A172 (cell line): ENCODE measurements around the gene GJC2. TPM values are rescaled to one million over a fixed set of nuclear protein-coding genes. Genes with fewer than 3 reads are reported as not detected.
A peak's percentile ranks its signal among the peaks of the same experiment; 100 is the strongest.

Experiments used
- DNase-seq: peaks from one replicate; pipeline ENCODE4 v3.0.0-alpha.2; 2015; ENCODE audit warnings: low spot score
- total RNA-seq: library from RNA; depleted of rRNA; stranded (reverse); fragments of >200 nt; shearing (Covaris generic); gene quantifications from 2 replicates; pipeline ENCODE4 v1.2.3, GENCODE V29; 2014

Gene GJC2
- total RNA-seq, 1 experiment from 2014 or later: 6.6 TPM

DNA sequence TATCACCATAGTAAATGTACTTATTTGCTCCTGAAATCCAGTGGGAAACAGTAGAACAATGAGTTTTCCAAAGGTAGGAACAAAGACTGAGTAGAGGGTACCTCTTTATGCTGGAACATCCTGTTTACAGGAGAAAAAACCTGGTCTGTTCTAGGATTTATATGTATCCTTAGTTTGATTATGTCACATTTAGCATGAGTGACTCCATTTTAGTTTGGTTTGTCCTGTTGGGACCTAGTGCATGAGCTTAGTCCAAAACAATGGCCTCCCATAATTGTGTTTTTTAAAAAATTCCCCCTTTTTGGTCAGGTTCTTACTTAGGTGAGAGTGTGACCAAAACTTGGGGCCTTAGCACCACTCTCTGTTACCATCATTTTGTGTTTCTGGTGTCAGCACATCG lies 37.1 kb upstream of the GJC2 start:
- no peak for DNase-seq

DNA sequence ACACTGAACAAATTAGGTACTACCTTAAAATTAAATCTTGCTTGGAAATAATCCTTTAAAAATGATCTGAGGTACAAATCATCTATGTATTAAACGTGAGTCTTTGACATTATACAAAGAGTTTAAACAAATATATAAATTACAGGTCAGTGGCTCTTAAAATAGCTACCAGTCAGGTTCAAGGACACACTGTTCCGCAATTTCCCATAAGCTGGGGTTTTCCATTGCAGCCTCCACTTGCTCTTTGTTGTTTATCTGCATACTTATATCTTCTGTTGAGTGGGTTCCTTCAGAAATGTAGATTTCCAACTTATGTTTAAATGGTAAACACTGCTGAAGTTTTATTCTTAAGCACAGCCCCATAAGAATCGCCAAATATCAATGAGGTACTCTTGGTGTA lies 34.9 kb upstream of the GJC2 start:
- DNase-seq: no peak

DNA sequence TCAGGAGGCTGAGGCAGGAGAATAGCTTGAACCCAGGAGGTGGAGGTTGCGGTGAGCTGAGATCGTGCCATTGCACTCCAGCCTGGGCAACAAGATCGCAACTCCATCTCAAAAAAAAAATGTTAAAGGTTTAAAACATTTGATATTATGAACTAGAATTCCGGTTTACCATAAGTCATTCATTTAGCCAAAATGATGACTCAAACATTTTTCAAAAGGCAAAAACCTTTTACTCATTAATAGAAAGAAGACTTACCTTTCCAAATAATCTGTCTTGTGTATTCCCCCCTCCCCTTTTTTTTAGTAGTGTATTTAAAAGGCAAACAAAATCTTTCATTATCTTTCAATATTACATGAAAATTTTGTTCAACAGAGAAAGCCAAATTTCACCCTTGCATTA lies 32.4 kb upstream of the GJC2 start:
- no peak for DNase-seq

DNA sequence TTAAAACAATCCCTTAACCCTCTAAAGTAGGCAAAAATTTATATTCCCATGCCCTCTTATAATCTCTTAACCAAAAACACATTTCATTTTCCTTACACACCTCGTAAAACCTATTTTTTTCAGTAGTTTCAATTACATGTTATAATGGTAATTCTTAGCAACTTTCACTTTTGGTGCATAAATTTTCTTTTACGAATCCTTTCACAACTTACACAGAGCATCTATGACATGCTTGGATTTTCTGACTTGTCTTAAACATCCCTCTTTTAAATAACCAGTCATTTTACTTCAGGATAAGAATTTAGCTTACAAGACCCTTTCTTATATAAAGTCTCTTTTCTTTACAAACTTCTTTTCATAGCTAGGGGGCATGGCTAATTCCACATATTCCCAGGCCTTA lies 31.7 kb upstream of the GJC2 start:
- DNase-seq: no peak

DNA sequence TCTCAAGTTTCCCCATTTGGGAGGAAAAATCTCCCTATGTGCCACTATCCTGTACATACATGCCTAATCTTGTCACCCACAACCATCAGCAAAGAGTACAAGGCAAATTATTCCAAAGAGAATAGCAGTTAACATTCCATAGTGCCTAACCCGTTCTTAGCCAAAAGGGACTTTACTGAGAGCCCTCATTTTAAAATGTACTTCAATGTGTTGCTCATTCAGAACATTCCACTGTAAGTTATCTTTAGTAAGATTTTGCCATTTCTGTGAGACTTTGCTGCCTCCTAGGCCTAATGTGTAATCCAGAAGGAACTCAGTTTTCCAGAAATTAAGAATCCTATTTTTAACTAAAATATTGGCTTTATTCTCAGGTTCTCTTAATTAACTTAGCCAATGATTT lies 29.4 kb upstream of the GJC2 start:
- no peak for DNase-seq

DNA sequence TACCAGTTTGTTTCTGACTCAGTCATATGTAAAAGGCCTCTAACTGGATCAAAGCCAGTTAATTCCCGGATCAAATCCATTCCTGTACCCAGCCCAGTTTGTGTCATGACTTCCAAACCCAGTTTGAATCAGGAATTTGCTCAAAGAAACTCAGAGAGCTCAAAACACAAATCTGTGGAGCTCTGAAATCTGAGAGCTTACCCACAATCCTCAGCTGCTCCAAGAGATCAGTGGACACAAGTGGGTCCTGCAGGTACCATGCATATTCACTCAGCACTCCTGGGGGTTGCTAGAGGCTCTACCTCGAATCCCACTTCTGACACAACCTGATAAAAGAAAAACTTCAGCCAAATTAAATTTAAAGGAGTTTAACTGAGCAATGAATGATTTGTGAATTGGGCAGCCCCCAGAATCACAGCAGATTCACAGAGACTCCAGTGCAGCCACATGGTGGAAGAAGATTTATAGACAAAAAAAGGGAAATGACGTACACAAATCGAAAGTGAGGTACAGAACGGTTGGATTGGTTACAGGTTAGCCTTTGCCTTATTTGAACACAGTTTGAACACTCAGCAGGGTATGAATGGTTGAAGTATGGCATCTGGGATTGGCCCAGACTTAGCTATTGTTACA lies 28.8 kb upstream of the GJC2 start:
- DNase-seq: no peak

DNA sequence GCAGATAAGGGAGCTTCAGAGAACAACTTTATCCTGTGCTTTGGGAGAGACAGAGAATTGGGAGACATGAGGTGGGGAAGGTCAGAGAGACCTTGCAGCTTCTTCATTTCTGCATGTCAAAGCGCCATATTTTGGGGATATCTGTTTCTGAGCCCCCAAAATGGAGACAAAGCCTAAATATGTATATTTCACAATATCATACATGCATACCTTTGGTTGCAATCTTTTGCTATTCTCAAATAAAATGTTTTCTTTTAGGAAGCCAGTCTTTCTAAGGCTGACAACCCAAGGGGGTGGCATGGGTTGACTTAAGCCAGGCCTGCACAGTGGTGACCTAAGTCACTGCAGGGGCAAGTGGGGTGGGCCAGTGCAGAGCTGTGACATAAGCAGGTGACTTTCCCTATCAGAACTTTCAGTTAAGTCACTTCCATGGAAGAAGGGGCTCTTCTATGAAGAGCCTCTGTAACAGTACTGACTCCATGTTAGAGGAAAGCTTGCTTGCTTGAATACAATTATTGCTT lies 26.7 kb upstream of the GJC2 start:
- no peak for DNase-seq

DNA sequence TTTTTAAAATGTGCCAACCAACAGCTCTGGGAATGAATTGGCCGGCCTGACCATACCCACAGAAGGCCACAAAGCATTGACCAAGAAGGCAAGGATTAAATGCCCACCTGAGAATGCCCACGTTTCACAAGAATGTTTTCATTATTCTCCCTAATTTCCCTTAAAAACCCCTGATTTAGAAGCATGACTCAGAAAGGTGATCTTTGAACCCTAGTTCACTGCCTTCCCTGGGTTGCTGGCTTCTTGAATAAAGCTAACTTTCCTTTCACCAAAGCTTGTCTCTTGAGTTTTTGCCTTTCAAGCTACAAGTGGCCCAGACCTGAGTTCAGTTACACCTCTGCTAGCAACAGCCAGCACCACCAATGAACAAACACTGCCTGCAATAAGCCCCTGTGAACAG lies 26.2 kb upstream of the GJC2 start:
- no peak for DNase-seq

DNA sequence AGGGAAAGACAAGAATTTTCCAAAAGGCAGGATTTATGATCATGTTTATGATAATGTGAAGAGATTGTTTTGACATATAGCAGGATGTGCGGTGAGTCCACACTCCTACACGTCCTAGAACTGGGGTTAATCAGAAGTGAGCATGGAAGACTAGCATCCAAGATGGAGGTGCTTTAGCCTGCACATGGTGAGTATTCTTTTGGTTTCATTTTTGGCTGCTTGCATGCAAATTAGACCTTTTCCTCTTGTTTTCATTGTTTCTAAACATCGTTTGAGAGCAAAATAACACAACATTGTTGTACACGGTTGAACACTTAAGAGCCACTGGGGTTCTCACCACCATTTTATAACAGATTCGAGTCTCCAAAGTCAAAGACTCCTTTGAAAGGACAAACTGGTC lies 24.5 kb upstream of the GJC2 start:
- no peak for DNase-seq

DNA sequence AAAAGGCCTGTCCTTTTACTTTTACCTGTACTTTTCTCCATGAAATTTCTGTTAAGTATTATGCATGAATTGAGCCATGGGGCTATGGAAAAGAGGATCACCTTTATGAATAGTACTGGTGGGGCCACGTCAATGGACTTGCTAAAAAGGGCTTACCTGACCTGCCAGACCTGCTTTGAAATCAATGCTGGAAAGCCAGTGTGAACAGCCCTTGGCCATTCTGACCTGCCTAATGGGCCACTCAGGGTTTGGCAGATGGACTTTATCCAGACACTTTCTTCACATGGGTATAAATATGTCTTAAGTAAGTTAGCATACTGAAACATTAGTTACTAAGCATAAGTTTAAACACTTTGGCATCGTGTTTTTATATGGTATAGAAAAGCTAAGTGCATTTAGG lies 18.0 kb upstream of the GJC2 start:
- no peak for DNase-seq

DNA sequence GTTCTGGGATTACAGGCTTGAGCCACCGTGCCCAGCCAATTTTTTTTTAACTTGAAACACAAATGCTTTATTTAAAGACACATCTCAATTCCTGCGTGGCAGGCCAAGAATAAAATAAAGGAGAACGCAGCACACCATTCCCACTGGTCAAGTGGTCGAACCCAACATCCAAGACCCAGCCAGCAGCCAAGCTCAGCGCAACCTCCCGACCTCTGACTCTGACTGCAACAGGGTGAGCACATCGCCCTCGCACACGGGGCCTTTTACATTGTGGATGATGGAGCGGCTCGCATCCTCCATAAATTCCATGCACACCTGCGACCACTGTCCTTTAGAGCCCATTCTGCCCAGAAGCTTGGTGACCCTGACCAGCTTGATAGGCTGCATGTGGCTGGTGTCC lies 15.1 kb upstream of the GJC2 start:
- no peak for DNase-seq

DNA sequence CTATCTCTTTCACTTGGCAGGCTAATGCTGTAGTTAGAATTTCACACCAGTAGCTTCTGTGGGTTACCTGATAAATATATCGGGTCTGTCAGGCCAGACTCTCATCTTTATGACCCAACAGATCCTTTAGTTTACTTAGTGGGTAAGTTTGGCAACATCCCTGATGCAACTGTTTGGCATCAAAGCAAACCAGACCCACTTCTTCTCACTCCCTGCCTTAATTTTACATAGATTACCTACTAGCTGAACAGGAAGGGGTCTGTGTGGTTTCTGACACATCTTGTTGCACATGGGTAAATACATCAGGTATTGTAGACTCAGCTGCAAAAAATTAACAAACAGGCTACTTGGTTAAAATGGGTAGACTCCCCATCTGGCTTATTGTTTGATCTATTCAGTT lies 12.8 kb upstream of the GJC2 start:
- DNase-seq: no peak

DNA sequence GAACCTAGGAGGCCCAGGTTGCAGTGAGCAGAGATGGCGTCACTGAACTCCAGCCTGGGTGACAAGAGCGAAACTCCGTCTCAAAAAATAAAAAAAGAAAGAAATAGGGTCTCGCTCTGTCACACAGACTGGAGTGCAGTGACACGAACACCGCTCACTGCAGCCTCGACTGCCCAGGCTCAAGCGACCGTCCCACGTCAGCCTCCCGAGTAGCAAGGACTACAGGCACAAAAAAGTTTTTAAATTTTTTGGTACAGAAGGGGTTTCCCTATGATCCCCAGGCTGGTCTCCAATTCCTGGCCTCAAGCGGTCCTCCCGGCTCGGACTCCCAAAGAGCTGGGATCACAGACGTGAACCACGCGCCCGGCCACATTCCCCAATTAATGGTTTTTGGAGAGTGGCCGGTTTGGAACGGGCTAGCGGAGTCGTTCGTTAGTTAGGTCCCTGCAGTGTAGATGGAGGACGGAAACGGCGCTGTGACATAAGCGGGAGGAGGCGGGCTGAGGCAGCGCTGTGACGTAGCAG lies 10.3 kb upstream of the GJC2 start:
- DNase-seq: no peak

DNA sequence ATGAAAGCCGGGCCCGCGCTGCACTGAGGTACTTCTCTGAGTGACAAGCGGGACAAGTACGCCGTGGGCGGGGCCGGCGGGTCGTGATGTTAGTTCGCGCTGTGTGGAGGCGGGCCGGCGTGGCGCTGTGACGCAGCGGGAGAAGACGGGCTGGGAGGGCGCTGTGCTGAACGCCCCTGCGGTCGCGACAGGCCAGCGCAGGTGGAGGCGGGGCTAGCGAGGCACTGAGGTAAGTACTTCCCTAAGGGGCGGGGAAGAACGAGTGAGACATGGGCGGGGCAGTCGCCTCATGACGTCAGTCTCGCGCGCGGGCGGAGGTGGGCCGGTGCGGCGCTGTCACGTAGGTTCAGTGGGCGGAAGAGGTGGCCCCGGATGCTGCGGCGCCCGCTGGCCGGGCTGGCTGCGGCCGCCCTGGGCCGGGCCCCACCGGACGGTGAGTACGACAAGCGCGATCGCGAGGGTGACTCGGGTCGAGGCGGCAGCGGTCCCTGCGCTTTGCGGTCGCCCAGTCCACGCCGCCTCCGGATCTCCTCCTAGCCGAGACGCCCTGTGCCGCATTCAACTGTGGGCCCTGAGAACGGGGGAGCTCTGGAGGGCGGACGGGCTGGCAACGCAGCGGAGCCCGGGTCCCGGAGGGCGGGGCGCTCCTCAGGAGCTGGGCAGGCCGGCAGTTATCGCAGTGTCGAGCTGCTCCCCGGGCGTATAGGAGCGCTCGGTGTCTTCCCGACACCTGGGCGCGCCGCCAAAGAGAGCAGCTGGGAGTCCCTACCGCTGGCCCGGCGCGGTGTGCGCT lies 9.6 kb upstream of the GJC2 start, which contains the start of gene GUK1:
TSS of gene GUK1 (plus strand) at position 349 of the 793 bp plus-strand sequence. CDS start at position 373, 24 bp downstream.
- peak; percentile 100 for DNase-seq

DNA sequence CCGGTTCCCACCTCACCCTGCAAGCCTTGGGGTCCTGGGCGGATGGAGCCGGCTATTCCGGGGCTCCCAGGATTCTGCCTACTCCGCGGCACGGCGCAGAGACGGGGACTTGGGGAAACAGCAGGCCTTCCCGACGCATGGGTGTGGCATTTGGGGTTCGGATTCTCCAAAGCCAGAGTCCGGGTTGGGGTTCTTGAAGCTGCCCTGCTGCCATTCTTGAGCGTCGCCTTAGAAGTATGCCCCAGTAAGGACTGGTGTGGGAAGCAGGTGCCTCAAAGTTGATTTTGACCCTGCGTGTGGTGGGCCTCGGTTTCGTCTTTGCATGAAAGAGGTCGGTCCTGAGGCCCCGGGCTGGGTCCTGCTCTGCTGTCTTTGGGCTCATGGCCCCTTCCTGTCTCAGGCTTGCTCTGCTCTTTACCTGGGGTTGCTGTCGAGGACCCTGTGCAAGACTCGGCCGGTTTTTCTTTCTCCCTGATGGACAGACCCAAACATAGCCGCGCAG lies 9.0 kb upstream of the GJC2 start:
- no peak for DNase-seq

DNA sequence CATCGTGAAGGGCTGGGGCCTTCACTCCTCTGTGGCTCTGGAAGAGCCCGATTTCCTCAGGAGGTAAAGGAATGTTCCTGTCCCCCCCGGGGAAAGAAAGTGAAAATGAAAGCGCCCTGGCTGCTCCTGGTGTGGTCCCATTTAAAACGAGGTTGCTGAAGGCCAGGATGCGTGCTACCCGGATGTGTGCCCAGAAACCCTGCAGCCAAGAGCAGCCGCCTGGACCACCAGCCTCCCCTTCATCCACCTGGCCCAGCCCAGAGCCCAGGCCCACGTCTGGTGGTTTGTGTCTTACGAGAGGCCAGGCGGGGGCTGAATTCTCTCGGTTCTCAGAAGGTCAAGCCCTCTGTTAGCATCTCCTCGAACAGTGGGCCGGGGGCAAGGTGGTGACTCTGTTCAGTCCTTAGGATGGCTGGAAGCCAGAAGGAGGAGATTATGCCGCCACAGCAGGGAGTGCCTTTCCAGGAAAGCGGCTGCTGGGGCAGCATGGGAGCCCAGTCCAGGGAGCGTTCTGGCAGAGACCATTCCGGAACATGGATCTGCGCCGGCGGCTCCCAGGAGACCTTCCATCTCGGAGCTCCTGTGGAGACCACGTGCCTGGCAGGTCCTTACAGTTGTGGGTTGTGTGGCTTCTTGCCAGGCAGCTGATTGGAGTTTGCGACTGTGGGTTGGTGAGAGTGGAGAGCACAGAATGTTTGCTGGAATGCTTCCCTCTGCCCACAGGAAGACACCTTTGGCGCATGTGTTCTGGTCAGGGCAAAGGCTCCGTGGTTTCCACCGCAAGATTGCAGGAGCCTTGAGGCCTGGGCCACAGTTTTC lies 8.3 kb upstream of the GJC2 start:
- DNase-seq: peak; percentile 90

DNA sequence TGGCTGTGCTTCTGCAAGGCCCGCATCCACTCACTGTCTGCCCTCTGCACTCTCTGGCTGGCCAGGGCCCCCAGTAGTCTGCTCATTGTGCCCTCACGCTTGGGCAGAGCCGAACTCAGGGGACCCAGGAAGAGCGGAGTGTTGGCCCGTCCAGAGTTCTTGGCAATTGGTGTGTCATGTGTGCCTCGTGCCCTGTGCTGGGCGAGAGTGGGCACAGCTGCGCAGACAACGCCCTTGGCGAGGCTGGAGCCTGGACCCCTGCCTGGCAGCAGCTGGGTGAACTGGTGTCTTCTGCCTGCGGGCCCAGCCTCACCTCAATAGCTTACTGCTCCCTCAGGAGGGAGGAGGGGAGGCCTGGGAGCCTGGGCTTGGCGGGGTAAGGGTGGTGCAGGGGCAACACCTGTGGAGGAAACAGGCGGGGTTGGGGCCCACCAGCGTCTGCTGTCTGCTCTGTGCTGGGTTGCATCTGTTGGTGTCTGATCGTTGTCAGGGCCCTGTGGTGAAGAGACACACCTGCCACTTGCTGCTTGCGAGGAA lies 7.5 kb upstream of the GJC2 start:
- DNase-seq: no peak

DNA sequence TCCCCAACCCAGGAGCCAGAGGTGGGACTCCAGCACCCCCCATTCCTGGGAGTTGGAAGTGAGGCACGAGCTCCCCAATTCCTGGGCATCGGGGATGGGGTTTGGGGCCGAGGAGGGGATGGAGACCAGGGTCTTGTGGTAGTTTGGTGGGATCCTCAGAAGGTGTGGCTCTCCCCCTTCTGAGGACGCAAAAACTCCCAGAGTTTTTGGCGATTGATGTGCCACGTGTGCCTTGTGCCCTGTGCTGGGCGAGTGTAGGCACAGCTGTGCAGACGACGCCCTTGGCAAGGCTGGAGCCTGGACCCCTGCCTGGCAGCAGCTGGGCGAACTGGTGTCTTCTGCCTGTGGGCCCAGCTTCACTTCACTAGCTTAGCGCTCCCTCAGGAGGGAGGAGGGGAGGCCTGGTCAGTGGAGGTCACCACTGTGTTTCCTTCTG lies 7.0 kb upstream of the GJC2 start:
- DNase-seq: no peak

DNA sequence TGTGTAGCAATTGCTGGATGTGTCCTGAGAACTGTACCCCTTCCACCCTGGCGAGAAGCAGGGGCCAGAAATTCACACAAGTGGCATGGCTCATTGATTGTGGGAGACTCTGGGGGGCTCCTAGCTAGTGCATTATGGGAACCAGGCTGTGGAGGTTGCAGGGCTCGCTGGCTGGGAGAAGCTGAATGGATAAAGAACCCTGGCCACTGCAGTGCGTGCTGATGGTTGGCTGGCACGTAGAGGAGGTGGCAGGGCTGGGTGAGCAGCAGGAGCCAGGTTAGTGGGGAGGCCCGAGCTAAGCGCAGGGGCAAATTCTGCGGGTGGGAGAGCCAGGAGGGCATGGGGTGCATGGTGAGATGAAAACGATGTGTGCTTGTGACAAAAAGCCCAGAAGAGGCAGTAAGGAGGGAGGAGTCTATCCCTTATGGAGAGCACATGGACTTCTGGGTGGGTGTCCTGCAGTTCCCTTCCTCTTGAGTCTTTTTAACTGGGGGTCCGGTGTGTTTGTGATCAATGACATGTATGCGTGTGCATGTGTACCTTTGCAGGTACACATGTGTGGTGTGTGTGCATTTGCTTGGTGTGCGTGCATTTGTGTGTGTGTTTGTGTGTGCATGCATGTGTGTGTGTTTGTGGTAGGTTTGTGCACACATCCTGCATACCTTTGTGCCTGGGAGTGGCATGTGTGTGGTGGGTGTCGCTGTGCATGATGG lies 6.1 kb upstream of the GJC2 start:
- DNase-seq: no peak

DNA sequence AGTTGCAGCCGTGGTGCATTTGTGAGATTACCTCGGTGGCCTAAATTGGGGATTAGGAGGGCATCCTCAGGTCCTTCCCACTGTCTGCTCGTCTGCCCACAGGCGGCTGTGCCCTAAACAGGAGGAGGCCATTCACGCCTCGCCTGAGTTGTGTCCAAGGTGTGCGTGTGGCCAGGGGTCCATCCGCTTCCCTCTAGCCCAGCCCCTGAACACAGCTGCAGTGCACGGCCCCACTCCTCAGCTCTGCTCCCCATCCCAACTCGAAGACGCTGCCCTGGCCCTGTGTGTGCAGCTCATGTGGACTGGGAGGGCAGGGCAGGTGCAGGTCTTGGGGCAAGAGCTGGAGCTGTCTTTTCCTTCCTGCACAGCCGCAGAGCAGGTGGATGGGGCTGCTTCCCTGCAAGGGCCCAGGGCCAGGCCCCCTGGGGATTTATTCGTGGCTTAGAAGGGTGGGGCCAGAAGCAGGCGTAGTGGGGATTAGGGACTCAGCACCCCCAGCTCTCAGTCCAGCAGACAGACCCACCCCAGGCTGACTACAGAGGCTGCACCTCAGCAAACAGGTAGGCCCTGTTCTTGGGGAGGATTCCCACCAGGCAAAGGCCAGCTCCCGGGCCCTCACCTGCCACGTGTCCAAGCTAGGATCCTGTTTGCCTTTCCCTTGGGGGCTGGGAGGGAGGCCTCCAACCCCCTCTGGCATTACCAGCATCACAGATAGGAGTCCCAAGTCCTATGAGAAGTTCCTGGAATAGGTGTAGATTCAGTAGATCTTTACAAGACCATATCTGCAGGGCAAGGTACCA lies 5.3 kb upstream of the GJC2 start:
- no peak for DNase-seq
